ENCODE data around the gene TINAGL1. TPM values are rescaled to one million over a fixed set of nuclear protein-coding genes. Genes with fewer than 3 reads are reported as not detected.

TINAGL1 gene
- not detected for polyA plus RNA-seq (2013, experiment 1 of 4)
- polyA plus RNA-seq (2013, experiment 2 of 4) = not detected
- polyA plus RNA-seq (2013, experiment 3 of 4) = 0.43 TPM
- polyA plus RNA-seq (2013, experiment 4 of 4) = 0.12 TPM

- 10 to 12% methylated on average over 25 of the region's 25 CpGs for WGBS, 2 experiments
- Histone ChIP-seq H3K9me3 (ENCODE audit: control insufficient read depth, low read length) (no peaks in the 10 kb centered on the region), H3K4me1 (ENCODE audit: control insufficient read depth, insufficient read depth, low read length) (peaks cover 5% of the 10 kb centered on the region)
Observed at GRCh38 chr1:31576201-31576669, at the start of gene TINAGL1. Gene TINAGL1 (plus strand): TSS chr1:31576515. CDS start chr1:31577149, 634 bp downstream.

GRCh38 chr1:31529999-31530684, 46.2 kb upstream of the TINAGL1 start:
- H3K27ac ChIP-seq (ENCODE audit: insufficient read depth, low read depth, low read length, poor library complexity, severe bottlenecking) = no peak overlapping the region
- 84 to 97% methylated on average over 3 of the region's 4 CpGs for WGBS, 2 experiments
- no peaks in the 10 kb centered on the region for H3K27me3 ChIP-seq (ENCODE audit: control insufficient read depth, insufficient read depth, low read length, poor library complexity, severe bottlenecking)
- no peaks in the 10 kb centered on the region for H3K9me3 ChIP-seq (ENCODE audit: control insufficient read depth, low read length)
- no peaks in the 10 kb centered on the region for H3K4me1 ChIP-seq (ENCODE audit: control insufficient read depth, insufficient read depth, low read length)
- H3K36me3 ChIP-seq (ENCODE audit: control insufficient read depth, insufficient read depth, low read length) = no peaks in the 10 kb centered on the region
- H3K4me3 ChIP-seq (ENCODE audit: insufficient read depth, low read depth, low read length) = no peak overlapping the region

More at GRCh38 chr1:31576201-31576669, at the start of gene TINAGL1:
- H3K27me3 ChIP-seq (ENCODE audit: control insufficient read depth, insufficient read depth, low read length, poor library complexity, severe bottlenecking) = peaks cover 21% of the 10 kb centered on the region
- no peak within 1 kb of the TSS for H3K4me3 ChIP-seq (ENCODE audit: insufficient read depth, low read depth, low read length)
- H3K27ac ChIP-seq (ENCODE audit: insufficient read depth, low read depth, low read length, poor library complexity, severe bottlenecking) = no peak within 1 kb of the TSS
- H3K36me3 ChIP-seq (ENCODE audit: control insufficient read depth, insufficient read depth, low read length) = no peaks in the 10 kb centered on the region

- Histone ChIP-seq H3K27ac (ENCODE audit: insufficient read depth, low read depth, low read length, poor library complexity, severe bottlenecking) (no peak overlapping the region), H3K36me3 (ENCODE audit: control insufficient read depth, insufficient read depth, low read length) (no peaks in the 10 kb centered on the region), H3K4me1 (ENCODE audit: control insufficient read depth, insufficient read depth, low read length) (no peaks in the 10 kb centered on the region), H3K4me3 (ENCODE audit: insufficient read depth, low read depth, low read length) (no peak overlapping the region), H3K27me3 (ENCODE audit: control insufficient read depth, insufficient read depth, low read length, poor library complexity, severe bottlenecking) (no peaks in the 10 kb centered on the region), H3K9me3 (ENCODE audit: control insufficient read depth, low read length) (no peaks in the 10 kb centered on the region)
- 91 to 94% methylated on average over 10 of the region's 10 CpGs for WGBS, 2 experiments
Observed at GRCh38 chr1:31531177-31531999, 44.9 kb upstream of the TINAGL1 start.

GRCh38 chr1:31532173-31532572, 44.1 kb upstream of the TINAGL1 start:
- Histone ChIP-seq H3K4me3 (ENCODE audit: insufficient read depth, low read depth, low read length) (no peak overlapping the region), H3K36me3 (ENCODE audit: control insufficient read depth, insufficient read depth, low read length) (no peaks in the 10 kb centered on the region), H3K9me3 (ENCODE audit: control insufficient read depth, low read length) (no peaks in the 10 kb centered on the region), H3K27me3 (ENCODE audit: control insufficient read depth, insufficient read depth, low read length, poor library complexity, severe bottlenecking) (no peaks in the 10 kb centered on the region), H3K4me1 (ENCODE audit: control insufficient read depth, insufficient read depth, low read length) (no peaks in the 10 kb centered on the region), H3K27ac (ENCODE audit: insufficient read depth, low read depth, low read length, poor library complexity, severe bottlenecking) (no peak overlapping the region)
- 88 to 100% methylated on average over 1 of the region's 1 CpG for WGBS, 2 experiments

GRCh38 chr1:31535561-31535960, 40.8 kb upstream of the TINAGL1 start:
- 91 to 94% methylated on average over 6 to 7 of the region's 7 CpGs for WGBS, 2 experiments
- no peak overlapping the region for H3K27ac ChIP-seq (ENCODE audit: insufficient read depth, low read depth, low read length, poor library complexity, severe bottlenecking)
- H3K9me3 ChIP-seq (ENCODE audit: control insufficient read depth, low read length) = no peaks in the 10 kb centered on the region

GRCh38 chr1:31539329-31539728, 37.0 kb upstream of the TINAGL1 start:
- Histone ChIP-seq H3K9me3 (ENCODE audit: control insufficient read depth, low read length) (peaks cover 4% of the 10 kb centered on the region), H3K36me3 (ENCODE audit: control insufficient read depth, insufficient read depth, low read length) (no peaks in the 10 kb centered on the region), H3K4me1 (ENCODE audit: control insufficient read depth, insufficient read depth, low read length) (no peaks in the 10 kb centered on the region), H3K27ac (ENCODE audit: insufficient read depth, low read depth, low read length, poor library complexity, severe bottlenecking) (no peak overlapping the region), H3K27me3 (ENCODE audit: control insufficient read depth, insufficient read depth, low read length, poor library complexity, severe bottlenecking) (no peaks in the 10 kb centered on the region), H3K4me3 (ENCODE audit: insufficient read depth, low read depth, low read length) (no peak overlapping the region)
- 92 to 96% methylated on average over 3 of the region's 3 CpGs for WGBS, 2 experiments

More at GRCh38 chr1:31535561-31535960, 40.8 kb upstream of the TINAGL1 start:
- Histone ChIP-seq H3K36me3 (ENCODE audit: control insufficient read depth, insufficient read depth, low read length) (no peaks in the 10 kb centered on the region), H3K4me1 (ENCODE audit: control insufficient read depth, insufficient read depth, low read length) (no peaks in the 10 kb centered on the region), H3K4me3 (ENCODE audit: insufficient read depth, low read depth, low read length) (no peak overlapping the region), H3K27me3 (ENCODE audit: control insufficient read depth, insufficient read depth, low read length, poor library complexity, severe bottlenecking) (no peaks in the 10 kb centered on the region)

- Histone ChIP-seq H3K27me3 (ENCODE audit: control insufficient read depth, insufficient read depth, low read length, poor library complexity, severe bottlenecking) (no peaks in the 10 kb centered on the region), H3K4me3 (ENCODE audit: insufficient read depth, low read depth, low read length) (no peak overlapping the region), H3K36me3 (ENCODE audit: control insufficient read depth, insufficient read depth, low read length) (no peaks in the 10 kb centered on the region), H3K9me3 (ENCODE audit: control insufficient read depth, low read length) (peaks cover 4% of the 10 kb centered on the region), H3K4me1 (ENCODE audit: control insufficient read depth, insufficient read depth, low read length) (no peaks in the 10 kb centered on the region), H3K27ac (ENCODE audit: insufficient read depth, low read depth, low read length, poor library complexity, severe bottlenecking) (no peak overlapping the region)
- 91 to 94% methylated on average over 4 of the region's 4 CpGs for WGBS, 2 experiments
Observed at GRCh38 chr1:31541194-31541593, 35.1 kb upstream of the TINAGL1 start.

GRCh38 chr1:31545927-31546540, 30.3 kb upstream of the TINAGL1 start:
- no peaks in the 10 kb centered on the region for H3K36me3 ChIP-seq (ENCODE audit: control insufficient read depth, insufficient read depth, low read length)
- peaks cover 4% of the 10 kb centered on the region for H3K9me3 ChIP-seq (ENCODE audit: control insufficient read depth, low read length)
- no peaks in the 10 kb centered on the region for H3K4me1 ChIP-seq (ENCODE audit: control insufficient read depth, insufficient read depth, low read length)
- no peaks in the 10 kb centered on the region for H3K27me3 ChIP-seq (ENCODE audit: control insufficient read depth, insufficient read depth, low read length, poor library complexity, severe bottlenecking)
- H3K4me3 ChIP-seq (ENCODE audit: insufficient read depth, low read depth, low read length) = no peak overlapping the region
- 86 to 89% methylated on average over 4 of the region's 4 CpGs for whole genome bisulfite sequencing, 2 experiments
- H3K27ac ChIP-seq (ENCODE audit: insufficient read depth, low read depth, low read length, poor library complexity, severe bottlenecking) = no peak overlapping the region

GRCh38 chr1:31548534-31548906, 27.8 kb upstream of the TINAGL1 start:
- Histone ChIP-seq H3K4me3 (ENCODE audit: insufficient read depth, low read depth, low read length) (no peak overlapping the region), H3K36me3 (ENCODE audit: control insufficient read depth, insufficient read depth, low read length) (no peaks in the 10 kb centered on the region), H3K27ac (ENCODE audit: insufficient read depth, low read depth, low read length, poor library complexity, severe bottlenecking) (no peak overlapping the region), H3K9me3 (ENCODE audit: control insufficient read depth, low read length) (no peaks in the 10 kb centered on the region), H3K4me1 (ENCODE audit: control insufficient read depth, insufficient read depth, low read length) (no peaks in the 10 kb centered on the region), H3K27me3 (ENCODE audit: control insufficient read depth, insufficient read depth, low read length, poor library complexity, severe bottlenecking) (no peaks in the 10 kb centered on the region)
- 67 to 71% methylated on average over 12 of the region's 12 CpGs for WGBS, 2 experiments

Data from ectodermal cell (in vitro differentiated cells).